HG03571 (cell line): ENCODE data around the gene CRTC2.
"Not testable (repeated sequence)": the region's sequence is repeated elsewhere in the genome, so short reads cannot be mapped to it uniquely, and the experiment has no call there.

Source experiments
- ATAC-seq: cut with Tn5 transposase; IDR thresholded peaks from one replicate; pipeline ENCODE4 v1.9.1; 2021; ENCODE audit not compliant: unreplicated experiment

Gene CRTC2

DNA sequence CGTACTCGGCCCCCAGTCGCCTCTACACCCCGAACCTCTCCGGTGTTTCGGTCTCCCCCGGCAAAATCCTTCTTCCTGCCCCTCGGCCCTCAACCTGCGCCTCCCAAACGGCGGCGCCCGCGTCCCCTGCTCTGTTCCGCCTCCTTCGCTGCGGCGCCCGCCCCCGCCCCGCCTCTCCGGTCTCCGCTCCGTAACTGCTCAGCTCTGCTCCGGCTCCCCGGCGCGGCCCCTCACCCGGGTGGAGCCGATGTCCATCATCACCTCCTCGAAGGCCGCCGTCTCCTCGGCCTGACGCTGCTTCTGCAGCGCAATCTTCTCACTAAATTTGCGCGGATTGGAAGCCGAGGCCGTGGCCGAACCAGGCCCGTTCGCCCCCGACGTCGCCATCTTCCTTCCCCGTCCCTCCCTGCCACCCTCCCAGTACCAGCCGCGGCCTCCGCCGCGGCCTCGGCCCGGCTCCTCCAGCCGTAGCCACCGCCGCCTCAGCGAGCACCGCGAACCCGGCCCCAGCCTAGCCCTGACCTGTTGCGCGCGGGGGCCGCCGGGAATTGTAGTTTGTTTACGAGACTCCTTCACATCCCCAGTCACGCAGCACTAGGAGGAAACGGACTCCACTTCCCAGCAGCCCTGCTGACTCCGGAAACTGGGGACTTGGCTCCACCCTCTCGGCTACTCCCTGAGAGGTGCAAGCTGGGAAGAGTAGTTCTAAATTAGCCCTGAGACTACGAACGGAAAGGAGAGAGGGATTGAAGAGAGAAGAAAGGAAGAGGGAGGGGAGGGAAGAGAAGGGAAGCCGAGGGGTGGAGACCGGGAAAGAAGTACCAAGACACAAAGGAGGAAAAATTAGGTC lies at the start of gene CRTC2:
TSS of gene CRTC2 (minus strand) at position 502 of the 850 bp plus-strand sequence. CDS start at position 387, 115 bp downstream.
- peak; percentile 75 for ATAC-seq

DNA sequence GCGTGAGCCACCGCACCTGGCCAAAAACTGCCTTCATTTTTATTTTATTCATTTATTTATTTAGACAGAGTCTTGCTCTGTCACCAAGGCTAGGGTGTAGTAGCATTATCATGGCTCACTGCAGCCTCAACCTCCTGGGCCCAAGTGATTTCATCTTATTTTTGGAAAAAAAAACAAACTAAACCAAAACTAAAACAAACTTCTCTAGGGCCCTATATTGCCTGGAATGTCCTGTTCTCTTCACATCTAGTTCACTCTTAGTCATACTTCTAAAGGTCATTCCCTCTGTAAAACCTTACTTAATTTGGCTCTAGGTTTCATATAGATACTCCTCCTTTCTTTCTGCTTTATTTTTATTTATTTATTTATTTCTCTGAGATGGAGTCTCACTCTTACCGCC lies 47.7 kb upstream of the CRTC2 start:
- ATAC-seq = no peak

GRCh38 chr1:154000420-154000819 lies 42.0 kb upstream of the CRTC2 start:
- ATAC-seq = no peak

GRCh38 chr1:153996882-153997281 lies 38.5 kb upstream of the CRTC2 start:
- ATAC-seq = not testable (repeated sequence)

GRCh38 chr1:153995640-153996039 lies 37.2 kb upstream of the CRTC2 start:
- no peak for ATAC-seq

GRCh38 chr1:153995202-153995601 lies 36.8 kb upstream of the CRTC2 start:
- no peak for ATAC-seq

DNA sequence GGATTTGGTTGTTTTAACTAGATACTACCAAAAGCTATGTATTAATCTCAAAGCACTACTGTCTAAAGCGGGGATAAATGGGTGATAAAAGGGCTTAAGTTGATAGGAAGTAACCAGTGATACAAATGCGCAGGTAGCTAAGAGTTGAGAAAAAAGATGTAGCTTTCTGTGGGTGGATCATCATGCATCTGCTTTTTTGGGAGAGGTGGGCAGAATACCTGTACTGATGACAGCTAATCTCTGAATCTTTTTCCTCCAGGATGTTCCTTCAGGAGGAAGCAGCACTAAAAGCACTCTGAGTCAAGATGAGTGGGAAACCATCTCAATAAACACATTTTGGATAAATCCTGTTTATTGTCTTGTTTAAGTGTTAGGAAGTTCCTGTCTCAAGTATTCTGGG lies 33.4 kb upstream of the CRTC2 start:
- no peak for ATAC-seq

DNA sequence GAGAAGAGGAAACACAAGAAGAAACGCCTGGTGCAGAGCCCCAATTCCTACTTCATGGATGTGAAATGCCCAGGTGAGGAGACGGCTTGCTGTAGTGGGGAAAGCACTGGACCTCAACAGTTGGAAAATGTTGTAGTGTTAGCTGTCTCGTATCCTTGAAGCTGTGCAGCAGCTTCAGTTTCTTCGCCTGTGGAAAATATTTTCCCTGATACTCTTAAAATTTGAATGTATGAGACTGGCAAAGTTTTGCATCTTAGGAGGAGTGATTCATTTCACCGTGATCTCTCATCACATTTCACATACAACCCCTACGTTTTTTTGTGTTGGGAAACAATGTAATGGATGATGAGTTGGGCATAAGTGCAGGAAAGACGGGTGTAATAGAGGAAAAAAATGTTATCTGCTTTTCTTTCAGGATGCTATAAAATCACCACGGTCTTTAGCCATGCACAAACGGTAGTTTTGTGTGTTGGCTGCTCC lies 32.8 kb upstream of the CRTC2 start:
- ATAC-seq = no peak

GRCh38 chr1:153990468-153991150 lies 32.2 kb upstream of the CRTC2 start, which contains the start of gene RPS27:
RPS27 (plus strand) TSS chr1:153990762; CDS start chr1:153990797, 35 bp downstream.
- ATAC-seq = peak; percentile 64

DNA sequence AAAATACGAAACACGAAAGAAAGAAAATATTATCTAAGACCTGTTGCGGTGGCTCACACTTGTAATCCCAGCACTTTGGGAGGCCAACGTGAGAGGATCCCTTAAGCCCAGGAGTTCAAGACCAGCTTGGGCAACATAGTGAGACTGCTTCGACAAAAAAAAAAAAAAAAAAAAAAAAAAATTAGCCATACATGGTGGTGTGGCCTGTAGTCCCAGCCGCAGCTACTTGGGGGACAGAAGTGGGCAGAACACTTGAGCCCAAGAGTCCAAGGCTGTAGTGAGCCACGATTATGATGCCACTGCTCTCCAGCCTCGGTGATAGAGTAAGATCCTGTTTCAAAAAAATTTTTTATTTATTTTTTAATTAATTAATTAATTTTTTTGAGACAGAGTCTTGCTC lies 29.2 kb upstream of the CRTC2 start:
- ATAC-seq = no peak

GRCh38 chr1:153985941-153986761 lies 27.7 kb upstream of the CRTC2 start, which contains the start of gene RAB13:
RAB13 (minus strand) TSS chr1:153986339; CDS start chr1:153986236, 103 bp downstream.
- no peak for ATAC-seq

- ATAC-seq = no peak
Measured at GRCh38 chr1:153985341-153985912, 27.0 kb upstream of the CRTC2 start.

DNA sequence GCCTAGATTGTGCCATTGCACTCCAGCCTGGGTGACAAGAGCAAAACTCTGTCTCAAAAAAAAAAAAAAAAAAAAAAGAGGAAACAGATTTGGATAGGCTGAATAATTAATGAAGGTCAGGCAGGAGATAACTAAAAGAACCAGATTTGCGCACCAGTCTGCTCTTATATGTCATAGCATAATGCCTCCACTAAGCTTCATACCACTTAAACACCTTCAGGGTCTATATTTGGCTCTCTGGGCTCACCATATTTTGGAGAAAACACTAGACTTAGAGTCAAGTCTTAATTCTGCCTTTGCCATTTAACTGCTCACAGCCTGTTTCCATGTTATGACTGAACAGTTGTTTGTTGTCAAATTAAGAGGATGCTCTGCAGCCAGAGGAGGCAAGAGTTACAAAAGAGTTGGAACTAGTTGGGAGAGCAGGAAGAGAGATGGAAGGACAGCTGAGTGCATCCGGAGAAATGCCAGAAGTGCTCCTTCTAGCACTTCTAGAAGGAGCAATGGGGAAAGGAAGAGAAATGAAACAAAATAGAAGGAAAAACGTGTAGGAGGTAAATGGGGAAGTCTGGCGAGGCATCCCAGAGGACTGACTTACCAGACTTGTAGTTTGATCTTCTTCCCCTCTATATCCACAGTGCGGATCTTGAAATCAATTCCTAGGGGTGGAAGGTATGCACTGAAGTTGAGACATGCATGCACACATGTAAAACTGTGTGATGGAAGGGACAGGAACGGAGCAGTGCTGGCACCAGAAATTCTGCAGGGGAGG lies 25.9 kb upstream of the CRTC2 start:
- no peak for ATAC-seq

- not testable (repeated sequence) for ATAC-seq
Measured at GRCh38 chr1:153981735-153982134, 23.3 kb upstream of the CRTC2 start.

GRCh38 chr1:153979091-153979490 lies 20.7 kb upstream of the CRTC2 start:
- not testable (repeated sequence) for ATAC-seq

DNA sequence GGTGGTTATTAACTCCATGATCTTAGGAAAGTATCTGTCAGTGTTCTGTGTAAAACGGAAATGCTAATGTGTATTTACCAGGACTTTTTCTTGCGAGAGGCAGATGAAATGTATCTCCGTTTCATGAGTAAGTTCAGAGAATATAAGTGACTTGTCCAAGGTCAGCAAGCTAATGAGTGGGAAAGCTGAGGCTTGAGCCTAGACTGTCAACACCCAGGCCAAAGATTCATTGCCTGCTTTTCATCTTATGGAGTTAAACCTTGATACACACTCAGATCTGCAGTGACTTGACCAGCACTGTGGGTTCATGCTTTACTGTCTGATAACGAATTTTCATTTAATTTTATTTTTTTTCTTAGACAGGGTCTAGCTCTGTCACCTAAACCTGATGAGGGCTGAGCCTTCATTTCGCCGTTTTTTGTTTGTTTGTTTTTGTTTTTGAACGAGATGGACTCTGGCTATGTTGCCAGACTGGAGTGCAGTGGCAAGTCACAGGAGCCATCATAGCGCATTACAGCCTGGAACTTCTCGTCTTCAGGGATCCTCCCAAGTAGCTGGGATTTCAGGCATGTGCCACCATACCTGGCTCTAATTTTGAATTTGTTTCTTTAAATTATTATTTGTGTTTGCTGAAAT lies 20.0 kb upstream of the CRTC2 start:
- ATAC-seq = no peak

GRCh38 chr1:153977250-153978240 lies 19.1 kb upstream of the CRTC2 start, which contains the start of gene JTB:
JTB (minus strand) TSS chr1:153977674; CDS start chr1:153977252, 422 bp downstream.
- ATAC-seq = peak; percentile 73

DNA sequence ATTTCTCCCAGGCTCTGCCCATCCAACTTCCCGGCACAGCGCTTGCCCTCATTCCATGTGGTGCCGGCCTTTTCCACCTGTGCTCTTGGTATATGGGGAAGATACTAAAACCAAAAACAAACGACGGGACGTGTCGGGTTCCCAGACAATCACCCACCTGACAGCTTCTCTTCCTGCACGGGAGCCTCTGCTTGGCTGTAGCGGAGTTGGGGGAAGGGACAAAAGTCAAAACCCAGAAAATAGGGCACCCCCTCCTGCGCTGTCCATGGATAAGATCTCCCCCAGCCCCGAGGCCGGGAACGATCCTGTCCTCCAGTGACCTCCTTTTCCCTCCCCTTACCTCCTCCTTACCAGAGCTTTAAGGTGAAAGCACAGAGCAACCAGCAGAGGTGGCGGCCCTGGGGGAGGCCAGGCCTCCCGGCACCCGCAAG lies 18.4 kb upstream of the CRTC2 start:
- ATAC-seq = no peak
